A673 (cell line): ENCODE measurements around the gene ZDHHC11. TPM values are rescaled to one million over a fixed set of nuclear protein-coding genes. Genes with fewer than 3 reads are reported as not detected.

ENCODE experiments used
- BruUV-seq: library from RNA; stranded (reverse); fragments of 400-500 nt; replicated peaks from 2 replicates; lab custom pipeline; 2021; lab: Mats Ljungman, UMichigan
- CTCF ChIA-PET: fragments of 300-600 bp; sonication (Branson Sonifier 250); formaldehyde crosslinking; loops from one replicate; lab custom pipeline; 2022; ENCODE audit warnings: antibody characterized with exemption; lab: Charles Lee
- POLR2A ChIA-PET: fragments of 300-600 bp; sonication (Branson Sonifier 250); formaldehyde crosslinking; loops from one replicate; lab custom pipeline; 2022; ENCODE audit warnings: antibody characterized with exemption; ENCODE audit not compliant: low non-redundant PET; lab: Charles Lee
- DNase-seq: peaks from one replicate; pipeline ENCODE4 v3.0.0-alpha.2; 2015; ENCODE audit warnings: low spot score
- H3K27ac ChIP-seq: fragments of 200-600 bp; sonication (generic); 2 replicates; pipeline ENCODE4 v1.5.1; 2016; ENCODE audit warnings: mixed run types, low read depth, mild to moderate bottlenecking, mixed read lengths, antibody characterized with exemption, low read length; ENCODE audit not compliant: poor library complexity, severe bottlenecking
- H3K27me3 ChIP-seq: fragments of 200-600 bp; sonication (generic); replicated peaks from 2 replicates; pipeline ENCODE4 v1.6.1; 2017; ENCODE audit warnings: mixed run types, low read depth, mild to moderate bottlenecking, mixed read lengths, antibody characterized with exemption, low read length; ENCODE audit not compliant: insufficient read depth, poor library complexity
- H3K36me3 ChIP-seq: fragments of 200-600 bp; sonication (generic); 2 replicates; pipeline ENCODE4 v1.6.1; 2016; ENCODE audit warnings: mixed run types, mild to moderate bottlenecking, mixed read lengths, antibody characterized with exemption, low read length; ENCODE audit not compliant: insufficient read depth, poor library complexity, severe bottlenecking
- H3K4me1 ChIP-seq: fragments of 200-600 bp; sonication (generic); 2 replicates; pipeline ENCODE4 v1.6.1; 2017; ENCODE audit warnings: mixed run types, mild to moderate bottlenecking, mixed read lengths, antibody characterized with exemption, low read length; ENCODE audit not compliant: insufficient read depth, poor library complexity, severe bottlenecking
- H3K4me3 ChIP-seq: fragments of 200-600 bp; sonication (generic); 2 replicates; pipeline ENCODE4 v1.5.1; 2016; ENCODE audit warnings: low read depth, mixed run types, mild to moderate bottlenecking, mixed read lengths, low read length; ENCODE audit not compliant: poor library complexity, severe bottlenecking
- H3K9me3 ChIP-seq: fragments of 200-600 bp; sonication (generic); 2 replicates; pipeline ENCODE4 v1.6.1; 2016; ENCODE audit warnings: mixed run types, low read depth, mild to moderate bottlenecking, mixed read lengths, antibody characterized with exemption, low read length; ENCODE audit not compliant: poor library complexity, severe bottlenecking
- CTCF ChIP-seq: fragments of 300-800, 200-600 bp; sonication (generic); conservative IDR thresholded peaks from 2 replicates; pipeline ENCODE4 v1.5.1; 2017; ENCODE audit warnings: low read depth, mild to moderate bottlenecking, antibody characterized with exemption, low read length, moderate library complexity, mixed read lengths
- EZH2 ChIP-seq: fragments of 200-600 bp; sonication (generic); IDR thresholded peaks from 2 replicates; pipeline ENCODE4 v1.6.1; 2017; ENCODE audit warnings: borderline replicate concordance, low read depth, mild to moderate bottlenecking, mixed read lengths, antibody characterized with exemption, low read length; ENCODE audit not compliant: poor library complexity, severe bottlenecking
- intact Hi-C: fragments of 100-400 bp; cut with micrococcal nuclease; formaldehyde crosslinking; loops from one replicate; pipeline ENCODE4 v1.10.0; 2022; ENCODE audit not compliant: unreplicated experiment
- total RNA-seq: library from RNA; stranded (reverse); gene quantifications from 2 replicates; pipeline ENCODE4 v1.2.3, GENCODE V29; 2021

The ZDHHC11 gene
- total RNA-seq, 1 experiment from 2014 or later: 47.3 TPM

DNA sequence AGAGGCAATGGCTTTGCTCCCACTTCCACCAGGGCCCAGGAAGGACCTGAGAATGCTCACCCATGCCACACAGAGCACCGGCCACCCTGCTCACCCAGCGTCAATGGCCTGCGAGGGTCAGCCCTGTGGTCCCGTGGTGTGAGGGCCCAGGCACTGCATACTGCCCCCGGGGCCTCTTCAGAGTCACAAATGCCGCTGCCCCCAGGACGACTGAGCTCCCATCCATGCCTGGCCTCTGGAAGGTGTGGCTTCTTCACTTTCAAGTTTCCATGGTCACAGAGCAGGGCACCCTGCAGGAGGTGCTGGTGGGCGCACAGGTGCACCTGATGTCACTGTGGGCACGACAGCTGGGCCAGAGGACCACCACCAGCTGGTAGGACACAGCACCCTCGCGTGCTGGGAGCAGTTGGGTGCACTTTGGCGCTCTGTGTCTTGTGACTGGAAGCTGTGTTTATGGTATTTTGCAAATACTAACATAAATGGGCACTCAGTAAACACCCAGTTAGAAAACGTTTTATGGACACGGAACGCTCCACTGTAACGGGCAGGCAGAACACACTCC, 12.5 kb upstream of the ZDHHC11 start:
- intact Hi-C loops: no loop called here
- Histone ChIP-seq H3K4me1 (no peaks in the 10 kb centered on the region), H3K4me3 (no peak overlapping the region), H3K9me3 (no peaks in the 10 kb centered on the region), H3K36me3 (peaks cover 39% of the 10 kb centered on the region), H3K27me3 (no peaks in the 10 kb centered on the region), H3K27ac (no peak overlapping the region)
- TF ChIP-seq EZH2: no peak
- no peak for TF ChIP-seq CTCF
- DNase-seq: no peak
- ChIA-PET CTCF (no interaction called here), POLR2A (no interaction called here)
- BruUV-seq: no TSS peak

GRCh38 chr5:862367-863243, 11.8 kb upstream of the ZDHHC11 start:
- H3K4me1 ChIP-seq: no peaks in the 10 kb centered on the region
- no peaks in the 10 kb centered on the region for H3K27me3 ChIP-seq
- BruUV-seq: no TSS peak
- no peak overlapping the region for H3K27ac ChIP-seq
- intact Hi-C loops: no loop called here
- POLR2A ChIA-PET: no interaction called here
- no peak for DNase-seq
- TF ChIP-seq CTCF (no peak), EZH2 (no peak)
- H3K9me3 ChIP-seq: no peaks in the 10 kb centered on the region
- H3K4me3 ChIP-seq: no peak overlapping the region
- H3K36me3 ChIP-seq: peaks cover 35% of the 10 kb centered on the region
- CTCF ChIA-PET: no interaction called here

GRCh38 chr5:861442-862366, 10.9 kb upstream of the ZDHHC11 start:
- Histone ChIP-seq H3K36me3 (peaks cover 31% of the 10 kb centered on the region), H3K27ac (no peak overlapping the region), H3K4me1 (no peaks in the 10 kb centered on the region), H3K27me3 (no peaks in the 10 kb centered on the region), H3K9me3 (no peaks in the 10 kb centered on the region), H3K4me3 (no peak overlapping the region)
- TF ChIP-seq EZH2: no peak
- TF ChIP-seq CTCF: no peak
- POLR2A ChIA-PET: no interaction called here
- no TSS peak for BruUV-seq
- intact Hi-C loops: no loop called here
- CTCF ChIA-PET: no interaction called here
- no peak for DNase-seq
